ENCODE data around the gene PMFBP1. TPM values are rescaled to one million over a fixed set of nuclear protein-coding genes. Genes with fewer than 3 reads are reported as not detected.

Gene PMFBP1
- total RNA-seq, 1 experiment from 2014 or later = 0.52 TPM

GRCh38 chr16:72110662-72111615 is 61.0 kb downstream of the PMFBP1 start:
- H3K36me3 ChIP-seq (replicated peaks; ENCODE audit: control insufficient read depth, insufficient read depth, low read length) = peaks cover 31% of the 10 kb centered on the region

GRCh38 chr16:72109966-72110530 is 61.9 kb downstream of the PMFBP1 start:
- DNase-seq = no peak
- H3K27me3 ChIP-seq (ENCODE audit: control insufficient read depth, insufficient read depth, low read length) = no peaks in the 10 kb centered on the region
- H3K36me3 ChIP-seq (replicated peaks; ENCODE audit: control insufficient read depth, insufficient read depth, low read length) = peaks cover 39% of the 10 kb centered on the region
- H3K4me3 ChIP-seq (ENCODE audit: insufficient read depth, low read depth, low read length) = no peak overlapping the region

More at GRCh38 chr16:72110662-72111615, 61.0 kb downstream of the PMFBP1 start:
- Histone ChIP-seq H3K4me3 (ENCODE audit: insufficient read depth, low read depth, low read length) (no peak overlapping the region), H3K27me3 (ENCODE audit: control insufficient read depth, insufficient read depth, low read length) (no peaks in the 10 kb centered on the region)
- no peak for DNase-seq

- DNase-seq = no peak
- Histone ChIP-seq H3K36me3 (replicated peaks; ENCODE audit: control insufficient read depth, insufficient read depth, low read length) (peaks cover 45% of the 10 kb centered on the region), H3K27me3 (ENCODE audit: control insufficient read depth, insufficient read depth, low read length) (no peaks in the 10 kb centered on the region), H3K4me3 (ENCODE audit: insufficient read depth, low read depth, low read length) (no peak overlapping the region)
Observed at GRCh38 chr16:72109300-72109699, 62.7 kb downstream of the PMFBP1 start.

GRCh38 chr16:72108353-72109102 is 63.4 kb downstream of the PMFBP1 start:
- peaks cover 53% of the 10 kb centered on the region for H3K36me3 ChIP-seq (replicated peaks; ENCODE audit: control insufficient read depth, insufficient read depth, low read length)
- no peak overlapping the region for H3K4me3 ChIP-seq (ENCODE audit: insufficient read depth, low read depth, low read length)
- no peak for DNase-seq
- no peaks in the 10 kb centered on the region for H3K27me3 ChIP-seq (ENCODE audit: control insufficient read depth, insufficient read depth, low read length)

DNA sequence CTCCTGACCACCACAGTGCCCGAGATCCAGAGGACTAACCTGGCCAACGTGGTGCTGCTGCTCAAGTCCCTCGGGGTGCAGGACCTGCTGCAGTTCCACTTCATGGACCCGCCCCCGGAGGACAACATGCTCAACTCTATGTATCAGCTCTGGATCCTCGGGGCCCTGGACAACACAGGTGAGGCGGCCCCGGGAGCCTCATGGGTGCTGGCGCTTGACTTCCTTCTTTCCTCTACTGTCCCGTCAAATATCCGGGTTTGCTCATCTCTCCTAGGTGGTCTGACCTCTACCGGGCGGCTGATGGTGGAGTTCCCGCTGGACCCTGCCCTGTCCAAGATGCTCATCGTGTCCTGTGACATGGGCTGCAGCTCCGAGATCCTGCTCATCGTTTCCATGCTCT is 64.6 kb downstream of the PMFBP1 start:
- Histone ChIP-seq H3K27me3 (ENCODE audit: control insufficient read depth, insufficient read depth, low read length) (no peaks in the 10 kb centered on the region), H3K4me3 (ENCODE audit: insufficient read depth, low read depth, low read length) (no peak overlapping the region), H3K36me3 (replicated peaks; ENCODE audit: control insufficient read depth, insufficient read depth, low read length) (peaks cover 58% of the 10 kb centered on the region)
- DNase-seq = no peak

- Histone ChIP-seq H3K27me3 (ENCODE audit: control insufficient read depth, insufficient read depth, low read length) (no peaks in the 10 kb centered on the region), H3K36me3 (replicated peaks; ENCODE audit: control insufficient read depth, insufficient read depth, low read length) (peaks cover 59% of the 10 kb centered on the region), H3K4me3 (ENCODE audit: insufficient read depth, low read depth, low read length) (no peak overlapping the region)
- DNase-seq = peak; percentile 42
Observed at GRCh38 chr16:72105978-72106377, 66.0 kb downstream of the PMFBP1 start.

DNA sequence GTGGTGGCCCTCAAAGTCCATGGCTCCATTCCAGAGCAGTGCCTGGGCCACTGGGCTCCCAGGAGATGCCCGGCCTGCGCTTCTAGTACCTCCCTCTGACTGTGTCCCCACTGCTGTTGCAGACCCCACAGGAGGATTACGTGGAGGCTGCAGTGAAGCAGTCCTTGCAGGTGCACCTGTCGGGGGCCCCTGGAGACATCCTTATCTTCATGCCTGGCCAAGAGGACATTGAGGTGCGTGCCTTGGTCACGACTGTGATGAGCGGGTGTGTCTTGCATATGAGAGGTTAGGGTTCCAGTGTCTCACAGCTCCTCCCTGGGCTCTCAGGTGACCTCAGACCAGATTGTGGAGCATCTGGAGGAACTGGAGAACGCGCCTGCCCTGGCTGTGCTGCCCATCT is 67.0 kb downstream of the PMFBP1 start:
- Histone ChIP-seq H3K36me3 (replicated peaks; ENCODE audit: control insufficient read depth, insufficient read depth, low read length) (peaks cover 63% of the 10 kb centered on the region), H3K27me3 (ENCODE audit: control insufficient read depth, insufficient read depth, low read length) (no peaks in the 10 kb centered on the region), H3K4me3 (ENCODE audit: insufficient read depth, low read depth, low read length) (no peak overlapping the region)
- no peak for DNase-seq

DNA sequence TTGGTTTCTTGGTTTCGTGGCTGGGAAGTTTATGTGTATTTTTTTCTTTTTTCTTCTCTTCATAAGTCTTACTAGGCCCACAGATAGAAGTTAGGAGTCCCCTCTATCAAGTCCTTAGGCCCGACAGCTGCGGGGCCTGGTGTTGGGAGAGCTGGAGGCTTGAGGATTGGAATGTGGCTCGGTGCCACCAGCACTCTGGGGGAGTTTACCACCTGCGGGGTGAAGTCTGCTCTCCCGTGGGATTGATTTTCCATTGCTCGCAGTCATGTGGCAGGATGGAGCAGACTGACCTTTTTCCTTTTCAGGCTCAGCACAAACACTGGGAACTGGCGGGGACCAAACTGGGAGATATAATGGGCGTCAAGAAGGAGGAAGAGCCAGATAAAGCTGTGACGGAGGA is 70.8 kb downstream of the PMFBP1 start:
- H3K36me3 ChIP-seq (replicated peaks; ENCODE audit: control insufficient read depth, insufficient read depth, low read length) = peaks cover 62% of the 10 kb centered on the region
- no peak for DNase-seq
- no peaks in the 10 kb centered on the region for H3K27me3 ChIP-seq (ENCODE audit: control insufficient read depth, insufficient read depth, low read length)
- H3K4me3 ChIP-seq (ENCODE audit: insufficient read depth, low read depth, low read length) = no peak overlapping the region

- H3K4me3 ChIP-seq (ENCODE audit: insufficient read depth, low read depth, low read length) = no peak overlapping the region
- peak; percentile 87 for DNase-seq
- peaks cover 46% of the 10 kb centered on the region for H3K36me3 ChIP-seq (replicated peaks; ENCODE audit: control insufficient read depth, insufficient read depth, low read length)
- H3K27me3 ChIP-seq (ENCODE audit: control insufficient read depth, insufficient read depth, low read length) = no peaks in the 10 kb centered on the region
Observed at GRCh38 chr16:72099377-72099818, 72.6 kb downstream of the PMFBP1 start.

DNA sequence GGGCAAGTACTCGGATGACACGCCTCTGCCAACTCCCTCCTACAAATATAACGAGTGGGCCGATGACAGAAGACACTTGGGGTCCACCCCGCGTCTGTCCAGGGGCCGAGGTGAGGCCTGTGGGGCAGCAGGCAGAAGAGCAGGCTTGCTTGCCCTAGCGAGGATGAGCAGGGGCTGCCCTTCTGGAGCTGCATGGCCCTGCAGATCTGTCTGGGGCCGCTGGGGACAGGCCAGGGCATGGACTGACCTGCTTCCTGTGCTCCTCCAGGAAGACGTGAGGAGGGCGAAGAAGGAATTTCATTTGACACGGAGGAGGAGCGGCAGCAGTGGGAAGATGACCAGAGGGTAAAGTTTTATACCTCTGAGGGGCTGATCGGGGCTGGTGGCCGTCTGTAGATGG is 73.0 kb downstream of the PMFBP1 start:
- no peaks in the 10 kb centered on the region for H3K27me3 ChIP-seq (ENCODE audit: control insufficient read depth, insufficient read depth, low read length)
- H3K36me3 ChIP-seq (replicated peaks; ENCODE audit: control insufficient read depth, insufficient read depth, low read length) = peaks cover 42% of the 10 kb centered on the region
- H3K4me3 ChIP-seq (ENCODE audit: insufficient read depth, low read depth, low read length) = no peak overlapping the region
- peak; percentile 58 for DNase-seq

DNA sequence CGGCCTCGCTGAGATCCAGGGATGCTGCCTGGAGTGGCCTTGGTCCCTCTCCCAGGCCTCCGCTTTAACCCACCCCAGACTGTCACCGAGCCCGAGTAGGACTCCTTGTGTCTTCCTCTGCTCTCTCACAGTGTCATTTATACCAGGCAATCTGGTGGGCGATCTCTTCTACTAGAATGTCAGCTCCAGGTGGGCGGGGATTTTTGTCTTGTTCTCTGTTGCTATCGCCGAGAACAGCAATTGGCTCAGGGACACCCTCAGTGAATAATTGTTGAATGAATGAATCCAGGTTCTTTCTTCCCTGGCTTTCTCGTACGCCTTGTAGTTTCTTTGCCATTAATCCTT is 77.7 kb downstream of the PMFBP1 start:
- Histone ChIP-seq H3K27me3 (ENCODE audit: control insufficient read depth, insufficient read depth, low read length) (no peaks in the 10 kb centered on the region), H3K36me3 (replicated peaks; ENCODE audit: control insufficient read depth, insufficient read depth, low read length) (peaks cover 12% of the 10 kb centered on the region), H3K4me3 (ENCODE audit: insufficient read depth, low read depth, low read length) (peak overlapping the region; percentile 94)
- no peak for DNase-seq

DNA sequence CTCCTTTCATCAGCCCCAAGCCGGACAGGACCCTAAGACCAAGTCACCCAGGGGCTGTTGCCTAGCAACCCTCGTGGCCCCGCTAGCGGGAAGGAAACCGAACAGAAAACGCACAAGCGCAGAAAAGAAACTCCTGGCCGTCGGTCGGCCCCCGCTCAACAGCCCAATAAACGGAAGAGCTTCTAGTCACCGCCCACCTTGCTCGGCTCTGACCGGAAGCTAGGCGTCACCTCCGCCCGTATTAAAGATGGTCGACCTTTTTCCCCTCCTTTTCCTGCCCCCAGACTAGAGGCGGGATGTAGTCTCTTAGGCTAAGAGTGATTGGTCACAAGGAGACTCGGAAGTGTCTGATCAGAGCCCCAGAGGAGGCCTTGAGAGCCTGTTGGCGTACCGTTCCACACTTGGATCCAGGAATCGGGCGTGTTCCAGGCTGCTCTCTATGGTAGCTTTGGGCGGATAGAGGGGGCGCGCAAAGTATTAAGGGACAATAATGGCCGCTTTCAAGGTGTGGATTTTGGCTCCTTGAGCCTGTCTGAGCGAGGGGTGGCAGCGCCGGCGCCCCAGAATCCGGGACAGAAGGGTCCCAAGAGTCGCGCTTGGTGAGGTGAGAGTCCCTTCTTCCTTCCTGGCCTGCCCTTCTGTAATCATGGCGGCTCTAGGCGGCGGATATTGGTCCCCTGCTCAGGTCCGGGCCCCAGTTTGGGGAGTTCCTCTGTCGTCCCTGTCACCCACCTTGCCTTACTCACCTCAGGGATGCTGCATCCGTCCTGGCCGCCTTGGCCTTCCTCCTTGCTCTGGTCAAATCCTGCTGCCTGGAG is 78.3 kb downstream of the PMFBP1 start, which contains the start of the genes DHX38 and TXNL4B:
DHX38 (plus strand) TSS at position 400 of the 818 bp plus-strand sequence. CDS start 2,311 bp downstream, outside the sequence.
TXNL4B (minus strand) TSS at position 173 of the 818 bp plus-strand sequence. CDS start 2,871 bp downstream, outside the sequence.
- Histone ChIP-seq H3K27me3 (ENCODE audit: control insufficient read depth, insufficient read depth, low read length) (no peaks in the 10 kb centered on the region), H3K4me3 (ENCODE audit: insufficient read depth, low read depth, low read length) (peak within 1 kb of the TSS; percentile 94), H3K36me3 (replicated peaks; ENCODE audit: control insufficient read depth, insufficient read depth, low read length) (peaks cover 8% of the 10 kb centered on the region)
- DNase-seq = peak; percentile 96

- peak; percentile 43 for DNase-seq
- H3K4me3 ChIP-seq (ENCODE audit: insufficient read depth, low read depth, low read length) = peak overlapping the region; percentile 94
- no peaks in the 10 kb centered on the region for H3K27me3 ChIP-seq (ENCODE audit: control insufficient read depth, insufficient read depth, low read length)
- H3K36me3 ChIP-seq (replicated peaks; ENCODE audit: control insufficient read depth, insufficient read depth, low read length) = peaks cover 8% of the 10 kb centered on the region
Observed at GRCh38 chr16:72092832-72093447, 79.0 kb downstream of the PMFBP1 start.
